ENCODE results near the gene ZNF800. TPM values are rescaled to one million over a fixed set of nuclear protein-coding genes. Genes with fewer than 3 reads are reported as not detected.

Gene ZNF800
- total RNA-seq, 1 donor from 2014 or later = 15.8 TPM

DNA sequence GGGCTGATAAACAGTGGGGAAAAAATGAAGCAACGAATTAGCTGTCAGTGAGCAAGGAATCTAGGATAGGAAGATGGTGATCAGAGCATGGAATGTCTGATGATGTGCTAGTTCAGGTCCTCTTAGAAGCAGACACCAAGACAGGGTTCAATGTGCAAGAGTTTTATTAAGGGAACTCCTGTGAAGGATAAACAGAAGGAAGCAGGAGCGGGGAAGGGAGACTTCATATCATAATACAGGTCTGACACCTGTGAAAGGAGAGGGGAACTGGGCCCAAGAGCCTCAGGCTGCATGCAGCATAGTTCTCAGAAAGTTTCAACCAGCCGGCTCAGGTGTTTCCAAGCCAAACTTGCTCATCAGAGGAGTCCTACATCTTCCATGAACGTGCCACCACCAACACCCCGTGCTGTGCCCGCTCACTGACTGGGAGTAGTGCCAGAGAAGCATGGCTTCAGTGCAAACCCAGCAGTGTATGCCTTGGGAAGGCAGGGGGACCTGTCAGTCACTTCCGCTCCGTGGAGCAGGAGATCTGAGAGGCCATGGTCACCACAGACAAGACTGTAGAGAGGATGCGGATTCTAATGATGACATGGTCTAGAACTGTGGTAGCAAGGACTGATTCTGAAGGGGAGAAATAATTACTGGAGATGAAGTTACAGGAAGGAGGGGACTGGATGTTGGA is 45.8 kb downstream of the ZNF800 start:
- DNase-seq = no peak

DNA sequence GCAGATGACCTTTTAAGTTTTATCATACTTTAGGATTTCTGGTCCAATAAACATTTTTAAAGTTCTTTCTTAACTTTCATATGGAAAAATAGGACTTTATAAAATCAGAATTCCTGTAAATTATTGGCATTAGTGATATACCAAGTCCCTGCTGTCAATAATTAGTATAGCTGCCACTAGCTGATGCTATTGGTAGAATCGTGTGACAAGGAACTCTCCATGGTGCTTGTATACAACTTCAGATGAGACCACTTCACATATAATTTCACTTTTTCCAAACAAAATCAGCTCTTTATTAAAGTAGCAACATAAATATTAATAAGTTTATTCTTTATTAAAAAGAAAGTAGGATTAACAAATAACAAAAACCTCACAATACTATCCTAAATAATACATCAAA is 49.9 kb downstream of the ZNF800 start:
- no peak for DNase-seq

DNA sequence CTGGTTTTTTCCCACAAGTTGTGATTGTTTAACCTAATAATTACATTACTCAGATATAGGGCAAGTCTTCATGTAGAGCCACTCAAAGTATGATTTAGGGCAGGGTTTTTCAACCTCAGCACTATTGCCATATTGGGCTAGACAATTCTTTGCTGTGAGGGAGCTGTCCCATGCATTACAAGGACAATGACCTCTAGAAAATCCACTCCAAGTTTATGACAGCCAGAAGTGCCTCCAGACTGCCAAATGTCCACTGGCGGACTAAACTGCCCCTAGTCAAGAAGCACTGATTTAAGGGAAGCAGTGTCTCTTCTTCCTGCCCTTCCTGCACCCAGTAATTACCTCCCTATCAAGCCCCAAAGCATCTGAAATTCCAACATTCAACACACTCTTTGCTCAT is 54.4 kb downstream of the ZNF800 start:
- DNase-seq = no peak

GRCh38 chr7:127337581-127337980 is 54.9 kb downstream of the ZNF800 start:
- no peak for DNase-seq

- DNase-seq = no peak
Measured at GRCh38 chr7:127336458-127336857, 56.0 kb downstream of the ZNF800 start.

GRCh38 chr7:127332880-127333279 is 59.6 kb downstream of the ZNF800 start:
- no peak for DNase-seq

GRCh38 chr7:127330070-127330469 is 62.4 kb downstream of the ZNF800 start:
- no peak for DNase-seq

- no peak for DNase-seq
Measured at GRCh38 chr7:127322832-127323493, 69.5 kb downstream of the ZNF800 start.

DNA sequence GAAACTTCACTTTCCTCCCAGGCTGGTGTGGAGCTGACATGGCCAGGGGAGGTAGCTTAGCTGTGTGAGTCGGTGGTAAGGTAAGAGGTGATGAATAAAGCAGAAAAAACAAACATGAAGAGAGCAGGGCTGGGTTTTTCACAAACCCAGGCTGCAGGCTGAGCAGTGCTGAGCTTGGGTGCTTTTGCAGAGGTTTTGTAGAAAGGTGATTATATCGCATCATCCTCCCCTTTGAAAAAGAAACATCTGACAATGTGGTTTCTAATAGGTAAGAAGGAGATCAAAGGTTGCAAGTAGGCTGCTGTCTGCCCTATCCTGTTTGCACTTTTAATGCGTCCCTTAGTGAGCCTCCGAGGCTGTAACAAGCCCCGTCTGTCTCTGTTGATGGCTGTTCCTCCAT is 70.2 kb downstream of the ZNF800 start:
- no peak for DNase-seq

GRCh38 chr7:127320974-127321373 is 71.5 kb downstream of the ZNF800 start:
- no peak for DNase-seq

Other genes with a start within 250 kb of the ZNF800 start
- 0.09 TPM in 1 of 2 replicates, not detected in the other for gene GRM8, start 139.8 kb downstream of the ZNF800 start, total RNA-seq
- 24.9 and 33.4 TPM in 2 replicates for gene GCC1, start 192.9 kb upstream of the ZNF800 start, total RNA-seq
- 144 and 208 TPM in 2 replicates for gene ARF5, start 195.7 kb upstream of the ZNF800 start, total RNA-seq
- 0.42 and 1.7 TPM in 2 replicates for gene FSCN3, start 201.0 kb upstream of the ZNF800 start, total RNA-seq
- 0.09 TPM in 1 of 2 replicates, not detected in the other for gene PAX4, start 225.4 kb upstream of the ZNF800 start, total RNA-seq

All from dermis blood vessel endothelial cell (primary cell).